GM12878 (cell line): ENCODE data around the gene HTRA2. TPM values are rescaled to one million over a fixed set of nuclear protein-coding genes. Genes with fewer than 3 reads are reported as not detected.

ENCODE experiments used
- ATAC-seq: fragments of 200-7000 bp; cut with Tn5 transposase; 3 replicates; pipeline ENCODE4 v1.9.1; 2020; ENCODE audit warnings: mild to moderate bottlenecking, moderate library complexity
- BruUV-seq: library from RNA; stranded (reverse); fragments of 400-500 nt; replicated peaks from 2 replicates; lab custom pipeline; 2021; lab: Mats Ljungman, UMichigan
- CTCF ChIA-PET: fragments of 300-600 bp; sonication (Branson Sonifier 250); formaldehyde crosslinking; extraction: SDS; loops from one replicate; lab custom pipeline; 2021; ENCODE audit warnings: inconsistent platforms; lab: Yijun Ruan, JAX
- POLR2A ChIA-PET: fragments of 350-600 bp; formaldehyde crosslinking; extraction: SDS; loops from one replicate; lab custom pipeline; 2021; ENCODE audit warnings: inconsistent platforms; lab: Charles Lee
- RAD21 ChIA-PET: fragments of 300-600 bp; sonication (Branson Sonifier 250); formaldehyde crosslinking; loops from one replicate; lab custom pipeline; 2023; ENCODE audit warnings: antibody characterized with exemption; ENCODE audit not compliant: unreplicated experiment; lab: Charles Lee
- SMC1A ChIA-PET: fragments of 300-600 bp; sonication (Branson Sonifier 250); formaldehyde crosslinking; loops from one replicate; lab custom pipeline; 2023; ENCODE audit not compliant: unreplicated experiment, uncharacterized antibody; lab: Charles Lee
- DNase-seq: peaks from one replicate; pipeline ENCODE4 v3.0.0-alpha.2; 2011; ENCODE audit warnings: low read depth, low spot score
- FAIRE-seq: peaks from 3 replicates; lab custom pipeline; 2011; peaks lifted over from hg19 to GRCh38; lab: Jason Lieb, UNC
- H2AFZ ChIP-seq: 2 replicates; pipeline ENCODE4 v1.6.0; 2011; ENCODE audit warnings: low read depth, low read length, control low read depth; ENCODE audit not compliant: control insufficient read depth
- H3K27ac ChIP-seq: 2 replicates; pipeline ENCODE4 v1.5.1; 2011; ENCODE audit warnings: control low read depth; ENCODE audit not compliant: control insufficient read depth, insufficient read depth
- H3K27me3 ChIP-seq, 2 experiments: replicated peaks in 1 of 2; 2 replicates each; pipeline versions ENCODE4 v1.6.0 to v1.6.1; 2011; ENCODE audit warnings: low read length in 1 of 2; ENCODE audit not compliant: control insufficient read depth in 2 of 2, insufficient read depth in 2 of 2
- H3K36me3 ChIP-seq, 2 experiments: 2 replicates each; pipeline ENCODE4 v1.5.1; 2011; ENCODE audit warnings: low read length in 1 of 2; ENCODE audit not compliant: control insufficient read depth in 2 of 2, insufficient read depth in 2 of 2
- H3K4me1 ChIP-seq: 2 replicates; pipeline ENCODE4 v1.6.1; 2011; ENCODE audit warnings: mild to moderate bottlenecking, low read length, moderate library complexity, mixed read lengths; ENCODE audit not compliant: control insufficient read depth, insufficient read depth
- H3K4me2 ChIP-seq: 2 replicates; pipeline ENCODE4 v1.6.0; 2011; ENCODE audit warnings: control low read depth; ENCODE audit not compliant: control insufficient read depth, insufficient read depth
- H3K4me3 ChIP-seq: fragments of 200-600 bp; sonication (generic); 2 replicates; pipeline ENCODE4 v1.5.1; 2016
- H3K79me2 ChIP-seq: 2 replicates; pipeline ENCODE4 v1.6.0; 2011; ENCODE audit warnings: low read length; ENCODE audit not compliant: control insufficient read depth, insufficient read depth
- H3K9ac ChIP-seq: 2 replicates; pipeline ENCODE4 v1.8.0; 2011; ENCODE audit warnings: low read length, control low read depth, mixed read lengths; ENCODE audit not compliant: control insufficient read depth, insufficient read depth
- H3K9me3 ChIP-seq: replicated peaks from 3 replicates; pipeline ENCODE4 v1.5.1; 2011; ENCODE audit warnings: mild to moderate bottlenecking, low read length; ENCODE audit not compliant: control insufficient read depth, insufficient read depth
- H4K20me1 ChIP-seq: 2 replicates; pipeline ENCODE4 v1.6.0; 2011; ENCODE audit not compliant: control insufficient read depth, insufficient read depth
- CBX3 ChIP-seq: fragments of 200-600 bp; sonication (generic); IDR thresholded peaks from 2 replicates; pipeline ENCODE4 v1.6.1; 2016; ENCODE audit warnings: low read depth, borderline replicate concordance
- HDGF ChIP-seq: fragments of 450-650 bp; IDR thresholded peaks from 2 replicates; pipeline ENCODE4 v1.6.1; 2016; ENCODE audit warnings: antibody characterized with exemption
- MEF2A ChIP-seq: IDR thresholded peaks from 2 replicates; pipeline ENCODE4 v1.6.1; 2011; ENCODE audit warnings: low read depth, mild to moderate bottlenecking, low read length, moderate library complexity; ENCODE audit not compliant: insufficient read depth
- MTA3 ChIP-seq: IDR thresholded peaks from 2 replicates; pipeline ENCODE4 v1.6.1; 2012; ENCODE audit warnings: low read length, inconsistent platforms, borderline replicate concordance
- NFYA ChIP-seq: IDR thresholded peaks from 2 replicates; pipeline ENCODE4 v1.6.1; 2011; ENCODE audit warnings: low read depth, mild to moderate bottlenecking, low read length, improper control_type of control experiment, borderline replicate concordance
- NR2C2 ChIP-seq: IDR thresholded peaks from 2 replicates; pipeline ENCODE4 v1.6.1; 2011; ENCODE audit warnings: borderline replicate concordance, low read depth; ENCODE audit not compliant: control insufficient read depth, insufficient read length
- RBBP5 ChIP-seq: fragments of 200-600 bp; sonication (generic); conservative IDR thresholded peaks from 2 replicates; pipeline ENCODE4 v1.6.1; 2016
- SIX5 ChIP-seq: IDR thresholded peaks from 2 replicates; pipeline ENCODE4 v1.6.1; 2011; ENCODE audit warnings: mild to moderate bottlenecking, low read depth, low read length, moderate library complexity; ENCODE audit not compliant: severe bottlenecking
- SPI1 ChIP-seq: IDR thresholded peaks from 2 replicates; pipeline ENCODE4 v1.6.1; 2011; ENCODE audit warnings: low read depth, mild to moderate bottlenecking, low read length, moderate library complexity, borderline replicate concordance; ENCODE audit not compliant: insufficient read depth
- STAT3 ChIP-seq: IDR thresholded peaks from 2 replicates; pipeline ENCODE4 v1.6.1; 2011; ENCODE audit warnings: low read depth, low read length, improper control_type of control experiment
- SUPT20H ChIP-seq: IDR thresholded peaks from 2 replicates; pipeline ENCODE4 v1.6.1; 2011; ENCODE audit warnings: low read depth, mild to moderate bottlenecking, low read length, moderate library complexity, borderline replicate concordance; ENCODE audit not compliant: control insufficient read depth
- TAF1 ChIP-seq: IDR thresholded peaks from 2 replicates; pipeline ENCODE4 v1.6.1; 2011; ENCODE audit warnings: mild to moderate bottlenecking, low read depth, low read length, borderline replicate concordance
- WGBS: methylation state at CpG from one replicate; pipeline ENCODE4 v1.1.6; 2016; ENCODE audit warnings: low lambda C conversion rate; ENCODE audit not compliant: insufficient replicate concordance, insufficient coverage; ENCODE audit errors: missing lambda C conversion rate; 5-methylcytosine and 5-hydroxymethylcytosine counted together
- in situ Hi-C: fragments of 300-500 bp; cut with MboI; formaldehyde crosslinking; loops from 9 replicates; pipeline ENCODE4 v1.14.3; 2018; ENCODE audit warnings: mixed read lengths
- intact Hi-C: fragments of 100-400 bp; cut with micrococcal nuclease; formaldehyde crosslinking; loops from one replicate; pipeline ENCODE4 v1.14.2; 2022; ENCODE audit not compliant: unreplicated experiment
- polyA plus RNA-seq, 11 experiments: library from polyadenylated mRNA; depleted of rRNA in 4 of 11; unstranded in 6 of 11; stranded (reverse) in 5 of 11; fragments of >200 nt; fragmentation: Nextera tagmentation in 4 of 11; fragmentation: Illumina TruSeq in 1 of 11; extraction: Ambion mirVana in 4 of 11; extraction: Trizol in 1 of 11; gene quantifications; 1 replicate in 1 of 11; 2 replicates in 10 of 11; pipeline versions ENCODE4 v1.2.1 to v1.2.3, GENCODE V29; 2011 to 2016; ENCODE audit warnings: inconsistent platforms in 2 of 11, missing spikeins in 2 of 11, low read depth in 1 of 11
- total RNA-seq, 4 experiments: library from RNA; depleted of rRNA in 3 of 4; stranded (reverse); fragments of >200 nt in 3 of 4; fragmentation: Illumina TruSeq in 1 of 4; extraction: Trizol in 1 of 4; gene quantifications; 2 replicates each; pipeline versions ENCODE4 v1.2.1 to v1.2.3, GENCODE V29; 2013 to 2021
- TF ChIP-seq, protein P1 (sequence below): fragments of 450-650 bp; formaldehyde crosslinking; IDR thresholded peaks from 2 replicates; pipeline ENCODE4 v1.4.0; 2020; ENCODE audit warnings: mild to moderate bottlenecking, moderate library complexity
- TF ChIP-seq, protein P2 (sequence below): IDR thresholded peaks from 2 replicates; pipeline ENCODE4 v1.6.1; 2011; ENCODE audit warnings: low read depth, mild to moderate bottlenecking, low read length, moderate library complexity, borderline replicate concordance; ENCODE audit errors: extremely low read depth
- TF ChIP-seq, protein P3 (sequence below): IDR thresholded peaks from 2 replicates; pipeline ENCODE4 v1.6.1; 2011; ENCODE audit warnings: mild to moderate bottlenecking, low read depth, low read length, moderate library complexity; ENCODE audit not compliant: insufficient replicate concordance
- TF ChIP-seq, protein P4 (sequence below): IDR thresholded peaks from 2 replicates; pipeline ENCODE4 v1.6.1; 2012; ENCODE audit warnings: low read depth, low read length, improper control_type of control experiment

HTRA2 gene
- total and polyA plus RNA-seq, 10 of the 15 experiments (the other 5 are each of a cell fraction or from before 2014, with no cell fraction given): 42.3 to 73.9 (median 54.6) TPM

DNA sequence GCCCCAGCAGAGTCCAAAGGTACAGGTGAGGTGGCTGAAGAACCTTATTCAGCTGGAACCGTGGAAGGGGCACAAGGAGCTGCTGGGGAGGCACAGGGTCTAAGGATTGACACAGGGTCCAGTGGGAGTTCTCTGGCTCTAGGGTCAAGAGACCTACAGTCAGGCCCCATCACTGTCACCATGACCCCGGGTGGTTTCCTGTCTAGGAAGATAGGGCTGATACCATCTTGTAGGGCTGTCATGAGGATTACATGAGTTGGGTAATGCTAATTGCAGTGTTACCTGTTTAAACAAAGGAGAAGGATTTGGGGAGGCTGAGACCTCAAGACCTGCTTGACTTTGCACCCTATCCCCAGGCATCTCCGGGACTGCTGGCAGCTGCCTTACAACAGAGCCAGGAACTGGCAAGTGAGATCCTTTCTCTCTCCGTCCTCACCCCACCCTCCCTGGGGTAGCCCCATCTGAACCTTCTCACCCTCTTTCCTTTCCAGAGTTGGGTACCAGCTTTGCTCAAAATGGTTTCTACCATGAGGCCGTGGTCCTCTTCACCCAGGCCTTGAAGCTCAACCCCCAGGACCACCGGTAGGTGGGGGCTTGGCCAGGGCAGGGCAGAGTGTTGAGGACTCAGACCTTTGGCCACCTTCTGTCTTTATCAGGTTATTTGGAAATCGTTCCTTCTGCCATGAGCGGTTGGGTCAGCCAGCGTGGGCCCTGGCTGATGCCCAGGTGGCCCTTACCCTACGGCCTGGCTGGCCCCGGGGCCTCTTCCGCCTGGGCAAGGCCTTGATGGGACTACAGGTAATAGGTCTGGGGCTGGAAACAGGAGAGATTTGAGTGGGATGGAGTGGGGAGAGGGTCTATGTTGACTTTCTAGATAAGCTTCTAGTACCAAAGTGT lies 37.8 kb upstream of the HTRA2 start:
- CTCF ChIA-PET: interaction anchor here (1.3 to 19.4 kb wide), 3 partner anchors 9 to 96 kb away, joined by 6 to 280 read pairs (median 10); partner anchors contain the start of genes CCDC142 and TTC31
- in situ Hi-C loops: no loop called here
- TF ChIP-seq NFYA (no peak), TAF1 (no peak), MTA3 (no peak), SIX5 (no peak), RBBP5 (no peak), NR2C2 (no peak), MEF2A (no peak), SUPT20H (no peak), CBX3 (no peak), HDGF (no peak), STAT3 (no peak), SPI1 (no peak)
- TF ChIP-seq, protein P1, sequence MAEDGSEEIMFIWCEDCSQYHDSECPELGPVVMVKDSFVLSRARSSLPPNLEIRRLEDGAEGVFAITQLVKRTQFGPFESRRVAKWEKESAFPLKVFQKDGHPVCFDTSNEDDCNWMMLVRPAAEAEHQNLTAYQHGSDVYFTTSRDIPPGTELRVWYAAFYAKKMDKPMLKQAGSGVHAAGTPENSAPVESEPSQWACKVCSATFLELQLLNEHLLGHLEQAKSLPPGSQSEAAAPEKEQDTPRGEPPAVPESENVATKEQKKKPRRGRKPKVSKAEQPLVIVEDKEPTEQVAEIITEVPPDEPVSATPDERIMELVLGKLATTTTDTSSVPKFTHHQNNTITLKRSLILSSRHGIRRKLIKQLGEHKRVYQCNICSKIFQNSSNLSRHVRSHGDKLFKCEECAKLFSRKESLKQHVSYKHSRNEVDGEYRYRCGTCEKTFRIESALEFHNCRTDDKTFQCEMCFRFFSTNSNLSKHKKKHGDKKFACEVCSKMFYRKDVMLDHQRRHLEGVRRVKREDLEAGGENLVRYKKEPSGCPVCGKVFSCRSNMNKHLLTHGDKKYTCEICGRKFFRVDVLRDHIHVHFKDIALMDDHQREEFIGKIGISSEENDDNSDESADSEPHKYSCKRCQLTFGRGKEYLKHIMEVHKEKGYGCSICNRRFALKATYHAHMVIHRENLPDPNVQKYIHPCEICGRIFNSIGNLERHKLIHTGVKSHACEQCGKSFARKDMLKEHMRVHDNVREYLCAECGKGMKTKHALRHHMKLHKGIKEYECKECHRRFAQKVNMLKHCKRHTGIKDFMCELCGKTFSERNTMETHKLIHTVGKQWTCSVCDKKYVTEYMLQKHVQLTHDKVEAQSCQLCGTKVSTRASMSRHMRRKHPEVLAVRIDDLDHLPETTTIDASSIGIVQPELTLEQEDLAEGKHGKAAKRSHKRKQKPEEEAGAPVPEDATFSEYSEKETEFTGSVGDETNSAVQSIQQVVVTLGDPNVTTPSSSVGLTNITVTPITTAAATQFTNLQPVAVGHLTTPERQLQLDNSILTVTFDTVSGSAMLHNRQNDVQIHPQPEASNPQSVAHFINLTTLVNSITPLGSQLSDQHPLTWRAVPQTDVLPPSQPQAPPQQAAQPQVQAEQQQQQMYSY (CRISPR knock-in tag): no peak
- TF ChIP-seq, protein P2, sequence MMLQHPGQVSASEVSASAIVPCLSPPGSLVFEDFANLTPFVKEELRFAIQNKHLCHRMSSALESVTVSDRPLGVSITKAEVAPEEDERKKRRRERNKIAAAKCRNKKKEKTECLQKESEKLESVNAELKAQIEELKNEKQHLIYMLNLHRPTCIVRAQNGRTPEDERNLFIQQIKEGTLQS: no peak
- TF ChIP-seq, protein P3, sequence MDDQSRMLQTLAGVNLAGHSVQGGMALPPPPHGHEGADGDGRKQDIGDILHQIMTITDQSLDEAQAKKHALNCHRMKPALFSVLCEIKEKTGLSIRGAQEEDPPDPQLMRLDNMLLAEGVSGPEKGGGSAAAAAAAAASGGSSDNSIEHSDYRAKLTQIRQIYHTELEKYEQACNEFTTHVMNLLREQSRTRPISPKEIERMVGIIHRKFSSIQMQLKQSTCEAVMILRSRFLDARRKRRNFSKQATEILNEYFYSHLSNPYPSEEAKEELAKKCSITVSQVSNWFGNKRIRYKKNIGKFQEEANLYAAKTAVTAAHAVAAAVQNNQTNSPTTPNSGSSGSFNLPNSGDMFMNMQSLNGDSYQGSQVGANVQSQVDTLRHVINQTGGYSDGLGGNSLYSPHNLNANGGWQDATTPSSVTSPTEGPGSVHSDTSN: no peak
- TF ChIP-seq, protein P4, sequence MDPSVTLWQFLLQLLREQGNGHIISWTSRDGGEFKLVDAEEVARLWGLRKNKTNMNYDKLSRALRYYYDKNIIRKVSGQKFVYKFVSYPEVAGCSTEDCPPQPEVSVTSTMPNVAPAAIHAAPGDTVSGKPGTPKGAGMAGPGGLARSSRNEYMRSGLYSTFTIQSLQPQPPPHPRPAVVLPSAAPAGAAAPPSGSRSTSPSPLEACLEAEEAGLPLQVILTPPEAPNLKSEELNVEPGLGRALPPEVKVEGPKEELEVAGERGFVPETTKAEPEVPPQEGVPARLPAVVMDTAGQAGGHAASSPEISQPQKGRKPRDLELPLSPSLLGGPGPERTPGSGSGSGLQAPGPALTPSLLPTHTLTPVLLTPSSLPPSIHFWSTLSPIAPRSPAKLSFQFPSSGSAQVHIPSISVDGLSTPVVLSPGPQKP: no peak

More for the DNA sequence above, 37.8 kb upstream of the HTRA2 start:
- no peak overlapping the region for H3K4me2 ChIP-seq
- no peak for DNase-seq
- BruUV-seq: no TSS peak
- no peak for FAIRE-seq
- H3K4me1 ChIP-seq: no peaks in the 10 kb centered on the region
- H2AFZ ChIP-seq: no peak overlapping the region
- ChIA-PET POLR2A (no interaction called here), RAD21 (no interaction called here), SMC1A (no interaction called here)
- H3K9me3 ChIP-seq: no peaks in the 10 kb centered on the region
- intact Hi-C loops: no loop called here
- 97% methylated on average over 12 of the region's 12 CpGs for WGBS
- no peaks in the 10 kb centered on the region for H4K20me1 ChIP-seq
- no peaks in the 10 kb centered on the region for H3K79me2 ChIP-seq
- no peak overlapping the region for H3K4me3 ChIP-seq
- no peak for ATAC-seq
- no peaks in the 10 kb centered on the region for H3K27me3 ChIP-seq
- H3K27ac ChIP-seq: no peak overlapping the region
- H3K9ac ChIP-seq: no peak overlapping the region
- peaks cover 12 to 13% of the 10 kb centered on the region in 2 experiments for H3K36me3 ChIP-seq
